ENCODE data around the gene ASIC1.

- TF ChIP-seq CTCF (IDR thresholded peaks at IDR 0.05; ENCODE audit: insufficient read depth, low read length, poor library complexity, severe bottlenecking) (no peak), EZH2phosphoT487 (conservative IDR thresholded peaks at IDR 0.05; ENCODE audit: low read length) (no peak)
Measured at GRCh38 chr12:50022903-50023302, 34.5 kb upstream of the ASIC1 start.

Data from SU-DHL-6 (cell line).